C4-2B (cell line): ENCODE results near the gene CARD8.

Source experiments
- H3K27ac ChIP-seq: fragments of 450-650 bp; 2 replicates; pipeline ENCODE4 v1.5.1; 2017
- CTCF ChIP-seq: fragments of 450-650 bp; conservative IDR thresholded peaks from 2 replicates; pipeline ENCODE4 v1.5.1; 2017; ENCODE audit warnings: mild to moderate bottlenecking
- ZFX ChIP-seq: fragments of 450-650 bp; IDR thresholded peaks from 2 replicates; pipeline ENCODE4 v1.6.1; 2017

The CARD8 gene

GRCh38 chr19:48169578-48169938 lies 86.2 kb downstream of the CARD8 start:
- TF ChIP-seq ZFX (no peak), CTCF (no peak)
- H3K27ac ChIP-seq: peak overlapping the region; percentile 91

- no peak overlapping the region for H3K27ac ChIP-seq
- TF ChIP-seq CTCF: no peak
- TF ChIP-seq ZFX: no peak
Observed at GRCh38 chr19:48168689-48169088, 87.0 kb downstream of the CARD8 start.

- TF ChIP-seq CTCF: no peak
- no peak for TF ChIP-seq ZFX
- no peak overlapping the region for H3K27ac ChIP-seq
Observed at GRCh38 chr19:48158210-48158790, 97.4 kb downstream of the CARD8 start.
